Measurements from ENCODE around the gene MYOF. TPM values are rescaled to one million over a fixed set of nuclear protein-coding genes. Genes with fewer than 3 reads are reported as not detected.

Gene MYOF
- total and polyA plus RNA-seq, 9 of the 15 experiments (the other 6 are each of a cell fraction or from before 2014, with no cell fraction given) = 0.06 to 0.27 TPM; not detected in 7

GRCh38 chr10:93269281-93269680, 212.9 kb downstream of the MYOF start:
- CTCF ChIA-PET (ENCODE audit: low intra/inter-chr PET ratio) = no interaction called here
- Histone ChIP-seq H2AFZ (ENCODE audit: low read depth, low read length) (no peak overlapping the region), H3K4me2 (ENCODE audit: insufficient read depth, low read length) (no peak overlapping the region), H3K9ac (ENCODE audit: insufficient read depth in 1 of 2, low read depth in 2 of 2, low read length in 2 of 2) (no peak overlapping the region), H3K79me2 (ENCODE audit: control insufficient read depth, insufficient read depth, low read length) (no peaks in the 10 kb centered on the region), H3K9me1 (ENCODE audit: control insufficient read depth, insufficient read depth, low read length) (no peaks in the 10 kb centered on the region), H3K27me3 (ENCODE audit: control insufficient read depth in 2 of 2, insufficient read depth in 2 of 2, low read length in 2 of 2) (peaks cover 0 to 10% of the 10 kb centered on the region in 2 experiments; a peak in 2 of 5 replicates), H3K4me1 (replicated peaks in 1 of 2; ENCODE audit: control insufficient read depth in 2 of 2, insufficient read depth in 2 of 2, low read length in 2 of 2) (no peaks in the 10 kb centered on the region), H3K27ac (ENCODE audit: extremely low read depth, low read depth, low read length) (no peak overlapping the region), H3K9me3 (replicated peaks; ENCODE audit: control insufficient read depth, insufficient read depth, low read depth, low read length) (no peaks in the 10 kb centered on the region), H3K36me3 (ENCODE audit: control insufficient read depth, insufficient read depth, low read length) (no peaks in the 10 kb centered on the region), H3K4me3 (no peak overlapping the region), H4K20me1 (replicated peaks; ENCODE audit: control insufficient read depth, insufficient read depth, low read length) (no peaks in the 10 kb centered on the region)
- DNase-seq (ENCODE audit: extremely low read depth in 1 of 4, low spot score in 3 of 4) (no peak), ATAC-seq (no peak), FAIRE-seq (no peak)
- TF ChIP-seq KAT7 (CRISPR knock-in tag; IDR thresholded peaks at IDR 0.05; ENCODE audit: borderline replicate concordance) = no peak
- TF ChIP-seq KAT2B (IDR thresholded peaks at IDR 0.05; ENCODE audit: low read depth, low read length) = no peak
- TF ChIP-seq ZNF263 (CRISPR knock-in tag; IDR thresholded peaks at IDR 0.05; ENCODE audit: borderline replicate concordance) = no peak
- no peak for TF ChIP-seq USF1 (CRISPR knock-in tag; IDR thresholded peaks at IDR 0.05)
- TF ChIP-seq CREB3 (tag; conservative IDR thresholded peaks at IDR 0.05; ENCODE audit: low read depth) = no peak
- no peak for TF ChIP-seq DNMT1 (IDR thresholded peaks at IDR 0.05)
- TF ChIP-seq SMAD1 (IDR thresholded peaks at IDR 0.05; ENCODE audit: low read depth, low read length, partially characterized antibody) = no peak
- TF ChIP-seq ZNF395 (CRISPR knock-in tag; IDR thresholded peaks at IDR 0.05) = no peak
- TF ChIP-seq KDM4B (IDR thresholded peaks at IDR 0.05; ENCODE audit: borderline replicate concordance in 2 of 2, low read depth in 1 of 2) = no peak
- no peak for TF ChIP-seq MYNN (IDR thresholded peaks at IDR 0.05)
- TF ChIP-seq MYNN (CRISPR knock-in tag; IDR thresholded peaks at IDR 0.05) = no peak
- no peak for TF ChIP-seq STAG1 (CRISPR knock-in tag; IDR thresholded peaks at IDR 0.05; ENCODE audit: borderline replicate concordance)
- no peak for TF ChIP-seq TCF7L2 (IDR thresholded peaks at IDR 0.05; ENCODE audit: low read depth, low read length)
- TF ChIP-seq ZBTB17 (CRISPR knock-in tag; IDR thresholded peaks at IDR 0.05) = no peak
- TF ChIP-seq ZHX1 (conservative IDR thresholded peaks at IDR 0.05; ENCODE audit: low read length) = no peak
- POLR2A ChIA-PET = no interaction called here
- intact Hi-C loops (cut with micrococcal nuclease) (no loop called here), in situ Hi-C loops (cut with MboI) (no loop called here)
- 0% methylated on average over 3 of the region's 3 CpGs for WGBS (ENCODE audit: insufficient coverage, low coverage, missing lambda C conversion rate)
- BruUV-seq (replicated peaks) = no TSS peak

Measured in K562 (cell line).